Smooth muscle cell (in vitro differentiated cells): ENCODE data around the gene HECTD3. TPM values are rescaled to one million over a fixed set of nuclear protein-coding genes. Genes with fewer than 3 reads are reported as not detected.
A peak's percentile ranks its signal among the peaks of the same experiment; 100 is the strongest.

ENCODE experiments used
- DNase-seq: peaks from one replicate; lab custom pipeline; 2025; ENCODE audit not compliant: unreplicated experiment; lab: John Stamatoyannopoulos, UW
- H2AFZ ChIP-seq: fragments of 200-600 bp; sonication (generic); 2 replicates; pipeline ENCODE4 v1.6.0; 2016; ENCODE audit warnings: antibody characterized with exemption, low read depth, mild to moderate bottlenecking
- H3F3A ChIP-seq: fragments of 200-600 bp; sonication (generic); 2 replicates; pipeline ENCODE4 v1.6.0; 2017; ENCODE audit warnings: antibody characterized with exemption, low read depth
- H3K27ac ChIP-seq: fragments of 200-600 bp; sonication (generic); 2 replicates; pipeline ENCODE4 v1.5.1; 2016; ENCODE audit warnings: low read depth, mild to moderate bottlenecking
- H3K27me3 ChIP-seq: fragments of 200-600 bp; sonication (generic); 2 replicates; pipeline ENCODE4 v1.6.1; 2016; ENCODE audit warnings: low read depth, mild to moderate bottlenecking
- H3K36me3 ChIP-seq: fragments of 200-600 bp; sonication (generic); 2 replicates; pipeline ENCODE4 v1.5.1; 2016; ENCODE audit warnings: low read depth
- H3K4me1 ChIP-seq: fragments of 200-600 bp; sonication (generic); 2 replicates; pipeline ENCODE4 v1.5.1; 2016; ENCODE audit warnings: low read depth
- H3K4me2 ChIP-seq: fragments of 200-600 bp; sonication (generic); 2 replicates; pipeline ENCODE4 v1.6.0; 2016; ENCODE audit warnings: mild to moderate bottlenecking
- H3K4me3 ChIP-seq: fragments of 200-600 bp; sonication (generic); 2 replicates; pipeline ENCODE4 v1.5.1; 2016; ENCODE audit warnings: mild to moderate bottlenecking
- H3K79me2 ChIP-seq: fragments of 200-600 bp; sonication (generic); 2 replicates; pipeline ENCODE4 v1.6.0; 2016; ENCODE audit warnings: low read depth, mild to moderate bottlenecking
- H3K9ac ChIP-seq: fragments of 200-600 bp; sonication (generic); 2 replicates; pipeline ENCODE4 v1.6.0; 2016; ENCODE audit warnings: low read depth
- H3K9me3 ChIP-seq: fragments of 200-600 bp; sonication (generic); replicated peaks from 2 replicates; pipeline ENCODE4 v1.5.1; 2016; ENCODE audit warnings: low read depth
- H4K20me1 ChIP-seq: fragments of 200-600 bp; sonication (generic); 2 replicates; pipeline ENCODE4 v1.6.0; 2016; ENCODE audit warnings: low read depth
- WGBS: methylation state at CpG from one replicate; pipeline ENCODE4 v1.1.7; 2016; ENCODE audit warnings: low lambda C conversion rate; 5-methylcytosine and 5-hydroxymethylcytosine counted together
- polyA plus RNA-seq: library from polyadenylated mRNA; unstranded; fragments of >200 nt; fragmentation: Nextera tagmentation; extraction: Ambion mirVana; gene quantifications from 2 replicates; pipeline ENCODE4 v1.2.1, GENCODE V29; 2016
- total RNA-seq: library from RNA; depleted of rRNA; stranded (reverse); fragments of >200 nt; gene quantifications from 2 replicates; pipeline ENCODE4 v1.2.3, GENCODE V29; 2014
- TF ChIP-seq, protein P1 (sequence below): fragments of 200-600 bp; sonication (generic); IDR thresholded peaks from 2 replicates; pipeline ENCODE4 v1.5.1; 2017; ENCODE audit warnings: borderline replicate concordance, mild to moderate bottlenecking, antibody characterized with exemption; ENCODE audit not compliant: insufficient read depth, poor library complexity, severe bottlenecking

Gene HECTD3
- total and polyA plus RNA-seq, 2 experiments from 2014 or later, result 22.7 to 41.7 TPM

DNA sequence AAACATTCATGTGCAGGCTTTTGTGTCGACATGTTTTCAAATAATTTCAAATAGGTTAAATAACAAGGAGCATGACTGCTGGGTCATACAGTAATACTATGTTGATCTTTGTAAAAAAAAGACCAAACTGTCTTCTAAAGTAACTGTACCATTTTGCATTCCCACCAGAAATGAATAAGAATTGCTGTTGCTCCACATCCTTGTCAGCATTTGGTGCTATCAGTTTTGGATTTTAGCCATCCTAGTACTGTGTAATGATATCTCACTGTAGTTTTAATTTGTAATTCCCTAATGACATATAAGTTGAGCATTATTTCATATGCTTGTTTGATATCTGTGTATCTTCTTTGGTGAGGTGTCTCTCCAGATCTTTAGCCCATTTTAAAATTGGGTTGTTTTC, 12.5 kb upstream of the HECTD3 start:
- WGBS, result 88% methylated on average over 1 of the region's 1 CpG
- Histone ChIP-seq H3K79me2 (no peaks in the 10 kb centered on the region), H3K4me1 (no peaks in the 10 kb centered on the region), H3K9ac (no peak overlapping the region), H3F3A (no peaks in the 10 kb centered on the region), H3K9me3 (no peaks in the 10 kb centered on the region), H2AFZ (no peak overlapping the region), H3K4me2 (no peak overlapping the region), H3K36me3 (no peaks in the 10 kb centered on the region), H3K27me3 (no peaks in the 10 kb centered on the region), H4K20me1 (no peaks in the 10 kb centered on the region), H3K27ac (no peak overlapping the region), H3K4me3 (no peak overlapping the region)
- no peak for DNase-seq
- TF ChIP-seq, protein P1, sequence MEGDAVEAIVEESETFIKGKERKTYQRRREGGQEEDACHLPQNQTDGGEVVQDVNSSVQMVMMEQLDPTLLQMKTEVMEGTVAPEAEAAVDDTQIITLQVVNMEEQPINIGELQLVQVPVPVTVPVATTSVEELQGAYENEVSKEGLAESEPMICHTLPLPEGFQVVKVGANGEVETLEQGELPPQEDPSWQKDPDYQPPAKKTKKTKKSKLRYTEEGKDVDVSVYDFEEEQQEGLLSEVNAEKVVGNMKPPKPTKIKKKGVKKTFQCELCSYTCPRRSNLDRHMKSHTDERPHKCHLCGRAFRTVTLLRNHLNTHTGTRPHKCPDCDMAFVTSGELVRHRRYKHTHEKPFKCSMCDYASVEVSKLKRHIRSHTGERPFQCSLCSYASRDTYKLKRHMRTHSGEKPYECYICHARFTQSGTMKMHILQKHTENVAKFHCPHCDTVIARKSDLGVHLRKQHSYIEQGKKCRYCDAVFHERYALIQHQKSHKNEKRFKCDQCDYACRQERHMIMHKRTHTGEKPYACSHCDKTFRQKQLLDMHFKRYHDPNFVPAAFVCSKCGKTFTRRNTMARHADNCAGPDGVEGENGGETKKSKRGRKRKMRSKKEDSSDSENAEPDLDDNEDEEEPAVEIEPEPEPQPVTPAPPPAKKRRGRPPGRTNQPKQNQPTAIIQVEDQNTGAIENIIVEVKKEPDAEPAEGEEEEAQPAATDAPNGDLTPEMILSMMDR, result no peak

DNA sequence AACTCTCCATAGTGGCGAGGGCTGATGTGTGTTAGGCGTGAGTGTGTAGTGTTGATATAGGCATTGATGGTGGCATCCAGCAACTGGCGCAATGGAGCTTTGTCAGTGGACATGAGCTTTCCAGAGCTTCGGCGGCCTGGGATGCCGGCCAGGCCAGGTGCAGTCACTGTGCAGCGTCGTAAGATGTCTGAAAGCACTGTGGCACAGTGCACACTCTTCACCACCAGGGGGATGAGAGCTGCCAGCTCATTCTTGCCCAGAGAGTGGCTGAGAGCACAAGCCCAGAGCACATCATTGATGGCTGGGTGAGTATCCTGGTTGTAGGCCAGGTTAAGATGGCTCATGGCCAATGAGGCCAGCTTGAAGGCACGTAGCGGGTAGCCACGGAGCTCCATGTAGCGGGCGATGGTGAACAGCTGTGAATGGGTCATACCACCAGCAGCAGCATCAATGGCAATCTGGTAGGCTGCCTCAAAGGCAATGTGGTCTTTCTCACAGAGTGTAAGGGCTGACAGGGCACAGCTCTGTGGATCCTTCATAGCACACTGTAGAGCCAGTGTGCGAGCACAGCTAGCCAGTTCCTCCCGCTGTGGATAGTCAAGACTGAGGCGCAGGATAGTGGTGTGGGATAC, 7.6 kb upstream of the HECTD3 start:
- 79% methylated on average over 16 of the region's 16 CpGs for WGBS
- TF ChIP-seq, protein P1, result peak; percentile 71
- no peak overlapping the region for H3K4me3 ChIP-seq
- no peak for DNase-seq
- H3K9ac ChIP-seq, result no peak overlapping the region
- no peak overlapping the region for H2AFZ ChIP-seq
- H3K4me2 ChIP-seq, result no peak overlapping the region
- no peak overlapping the region for H3K27ac ChIP-seq
- H3K9me3 ChIP-seq, result no peaks in the 10 kb centered on the region
- no peaks in the 10 kb centered on the region for H3K79me2 ChIP-seq
- no peaks in the 10 kb centered on the region for H3K27me3 ChIP-seq
- H4K20me1 ChIP-seq, result no peaks in the 10 kb centered on the region
- H3K4me1 ChIP-seq, result no peaks in the 10 kb centered on the region
- no peaks in the 10 kb centered on the region for H3F3A ChIP-seq
- H3K36me3 ChIP-seq, result no peaks in the 10 kb centered on the region

DNA sequence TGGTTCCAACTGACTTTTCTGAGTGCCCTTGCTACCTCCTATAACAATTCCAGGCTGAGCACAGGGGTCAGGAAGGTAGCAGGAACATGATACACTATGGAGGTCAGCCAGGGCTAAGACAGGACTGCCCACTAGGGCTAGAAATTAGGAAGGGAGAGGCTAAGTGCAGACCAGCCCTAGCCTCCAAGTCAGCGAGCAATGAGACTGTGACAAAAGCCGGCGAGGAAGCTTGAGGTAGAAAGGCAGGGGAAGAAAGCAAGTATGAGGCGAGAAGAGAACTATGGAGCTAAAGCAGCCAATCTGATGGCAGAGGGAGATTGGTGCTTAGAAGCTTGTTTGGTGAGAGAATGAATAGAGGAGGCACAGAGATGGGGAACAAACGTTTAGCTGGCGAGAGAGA, 5.6 kb upstream of the HECTD3 start:
- Histone ChIP-seq H2AFZ (no peak overlapping the region), H3K4me1 (peaks cover 7% of the 10 kb centered on the region), H3K9ac (no peak overlapping the region), H3K4me2 (no peak overlapping the region), H3K79me2 (no peaks in the 10 kb centered on the region), H3K36me3 (no peaks in the 10 kb centered on the region), H3K9me3 (no peaks in the 10 kb centered on the region), H3F3A (no peaks in the 10 kb centered on the region), H3K4me3 (no peak overlapping the region), H4K20me1 (no peaks in the 10 kb centered on the region), H3K27ac (no peak overlapping the region), H3K27me3 (no peaks in the 10 kb centered on the region)
- no peak for DNase-seq
- TF ChIP-seq, protein P1, result no peak
- WGBS, result 80% methylated on average over 6 of the region's 6 CpGs

DNA sequence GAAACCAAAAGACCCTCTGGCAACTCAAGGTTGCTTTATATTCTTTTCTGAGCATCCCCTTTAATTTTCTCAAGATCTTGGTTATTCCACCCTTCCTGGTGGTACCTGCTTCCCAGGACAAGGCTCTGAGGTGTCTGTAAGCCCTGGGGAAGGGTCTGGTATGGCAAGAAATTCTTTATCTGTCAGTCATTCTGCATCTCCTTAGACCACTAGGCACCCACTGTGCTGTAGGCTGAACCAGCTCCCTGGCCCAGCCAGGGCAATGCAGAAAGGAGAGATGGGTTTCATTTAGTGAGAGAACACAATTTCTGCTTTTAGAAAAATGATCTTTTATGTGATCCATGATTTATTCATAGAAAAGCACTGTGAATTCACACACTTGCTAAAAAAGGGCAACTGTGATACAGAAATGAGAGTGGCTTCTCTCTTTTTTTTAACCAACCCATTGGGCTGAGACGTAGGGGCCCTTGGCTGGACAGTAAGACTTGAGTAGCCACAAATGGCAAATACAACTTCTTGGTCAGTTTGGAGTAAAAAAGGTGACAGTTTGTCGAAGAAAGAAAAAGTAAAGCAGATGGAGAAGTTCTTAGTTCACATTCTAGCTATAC, 5.1 kb upstream of the HECTD3 start:
- H3K27ac ChIP-seq, result no peak overlapping the region
- H3K9ac ChIP-seq, result no peak overlapping the region
- 88% methylated on average over 2 of the region's 2 CpGs for WGBS
- no peaks in the 10 kb centered on the region for H3F3A ChIP-seq
- no peaks in the 10 kb centered on the region for H3K36me3 ChIP-seq
- H3K9me3 ChIP-seq, result no peaks in the 10 kb centered on the region
- no peak overlapping the region for H3K4me3 ChIP-seq
- TF ChIP-seq, protein P1, result no peak
- H3K4me2 ChIP-seq, result no peak overlapping the region
- no peaks in the 10 kb centered on the region for H4K20me1 ChIP-seq
- DNase-seq, result no peak
- H2AFZ ChIP-seq, result no peak overlapping the region
- no peaks in the 10 kb centered on the region for H3K79me2 ChIP-seq
- H3K27me3 ChIP-seq, result no peaks in the 10 kb centered on the region
- H3K4me1 ChIP-seq, result peaks cover 12% of the 10 kb centered on the region
